GM21529 (cell line): Measurements from ENCODE around the gene TCF12.

Experiments used
- ATAC-seq: cut with Tn5 transposase; IDR thresholded peaks from one replicate; pipeline ENCODE4 v1.9.1; 2021; ENCODE audit not compliant: unreplicated experiment

Gene TCF12

DNA sequence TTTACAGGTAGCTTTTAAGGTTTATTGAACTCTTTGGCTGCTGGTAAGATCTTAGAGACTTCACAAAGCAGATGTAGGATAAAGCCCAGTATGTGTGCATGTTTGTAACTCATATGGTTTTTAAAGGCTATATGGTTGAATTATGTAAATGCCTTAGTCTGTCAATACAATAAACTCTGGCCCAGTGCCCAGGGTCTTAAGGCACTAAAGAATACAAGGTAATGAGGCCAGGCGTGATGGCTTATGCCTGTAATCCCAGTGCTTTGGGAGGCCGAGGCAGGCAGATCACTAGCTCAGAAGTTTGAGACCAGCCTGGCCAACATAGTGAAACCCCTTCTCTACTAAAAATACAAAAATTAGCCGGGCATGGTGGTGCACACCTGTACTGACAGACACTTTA is 287.6 kb downstream of the TCF12 start:
- no peak for ATAC-seq

GRCh38 chr15:57213862-57214261 is 295.4 kb downstream of the TCF12 start:
- ATAC-seq: no peak

DNA sequence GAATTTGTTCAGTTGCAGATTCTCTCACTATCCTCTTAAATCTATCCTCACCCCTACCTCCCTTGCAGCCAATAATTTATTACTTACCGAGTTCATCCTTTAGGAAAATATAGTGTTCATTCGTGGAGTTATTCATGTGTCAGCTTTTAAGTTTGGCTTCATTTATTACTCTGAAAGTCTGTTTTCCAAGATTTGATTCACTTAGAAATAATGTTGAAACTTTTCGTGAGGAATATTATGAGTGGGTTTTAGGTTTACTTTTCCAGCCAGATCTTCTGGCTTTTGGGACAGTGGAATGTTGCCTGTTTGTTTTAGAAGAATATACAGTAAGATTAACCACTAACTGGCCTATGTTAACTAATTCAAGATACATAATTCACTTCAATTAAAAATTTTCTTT is 296.9 kb downstream of the TCF12 start:
- ATAC-seq: no peak

DNA sequence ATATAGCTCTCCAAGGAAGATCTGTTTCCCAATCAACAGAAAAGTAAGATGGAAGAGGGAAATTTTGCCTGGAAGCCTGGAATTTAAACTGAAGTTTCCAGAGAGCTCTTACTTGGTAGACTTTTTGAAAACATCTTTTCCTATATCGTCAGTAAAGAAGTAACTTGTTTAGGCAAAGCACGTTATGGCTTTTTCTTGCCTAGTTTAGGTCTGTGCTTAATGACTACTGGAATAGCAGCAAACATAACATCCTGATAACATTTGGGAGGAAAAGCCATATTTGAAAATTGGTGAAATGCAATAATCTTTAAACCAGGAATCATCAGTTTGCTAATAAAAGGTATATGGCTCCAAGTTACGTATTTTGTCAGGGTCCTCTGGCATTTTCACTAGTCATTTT is 297.4 kb downstream of the TCF12 start:
- ATAC-seq: no peak

DNA sequence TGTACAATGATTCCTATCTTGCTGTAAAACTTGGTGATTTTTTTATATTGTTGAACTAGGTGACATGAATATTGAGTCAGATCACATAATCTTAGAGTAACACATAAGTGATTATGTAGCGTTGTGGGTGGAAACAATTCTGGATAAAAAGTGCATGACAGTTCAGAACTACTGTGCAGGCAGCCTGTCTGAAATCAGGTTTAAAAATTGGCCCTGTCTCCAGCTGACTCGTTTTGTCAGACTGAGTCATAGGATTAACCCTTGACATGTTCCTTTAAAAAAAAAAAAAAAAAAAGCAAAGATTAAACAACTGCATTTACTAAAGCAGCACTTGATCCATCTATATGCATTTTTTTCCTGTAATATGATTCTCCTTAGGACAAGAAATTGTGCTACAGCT is 297.8 kb downstream of the TCF12 start:
- no peak for ATAC-seq

DNA sequence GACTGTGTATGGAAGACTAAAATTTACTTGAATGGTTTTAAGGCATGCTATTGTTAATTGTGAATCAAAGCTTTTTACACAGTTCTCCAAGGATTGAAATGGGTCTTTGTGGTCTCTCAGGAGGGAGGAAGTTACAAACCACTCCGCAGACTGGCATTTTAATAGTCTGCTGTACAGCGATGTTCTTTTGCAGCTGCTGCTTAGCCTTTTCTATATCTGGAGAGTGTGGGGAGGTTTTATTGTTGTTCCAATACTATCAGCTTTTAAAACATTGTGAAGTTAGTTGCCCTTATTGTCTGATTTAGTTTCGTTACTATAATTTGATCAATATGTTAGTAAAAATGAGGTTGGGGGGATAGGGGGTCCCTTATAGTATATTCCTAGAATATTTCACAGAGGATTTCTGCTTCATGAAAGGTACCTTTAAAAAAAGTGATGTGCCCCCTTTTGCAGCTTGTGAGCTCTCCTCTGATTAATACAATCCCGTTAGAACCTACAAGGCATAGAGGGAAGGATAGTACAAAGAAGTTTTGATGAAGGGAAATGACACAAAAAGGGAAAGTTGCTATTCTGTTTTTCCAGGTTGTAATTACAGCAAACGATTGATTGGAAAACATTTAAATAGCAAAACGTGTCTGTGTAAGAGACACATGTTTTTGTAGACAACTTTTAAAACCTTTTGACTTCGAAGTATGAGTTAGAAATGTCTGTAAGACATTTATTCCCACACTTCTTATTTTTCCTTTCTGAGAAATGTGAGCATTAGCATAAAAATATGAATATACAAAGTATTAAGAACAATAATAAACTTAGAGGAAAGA is 299.5 kb downstream of the TCF12 start:
- ATAC-seq: no peak

DNA sequence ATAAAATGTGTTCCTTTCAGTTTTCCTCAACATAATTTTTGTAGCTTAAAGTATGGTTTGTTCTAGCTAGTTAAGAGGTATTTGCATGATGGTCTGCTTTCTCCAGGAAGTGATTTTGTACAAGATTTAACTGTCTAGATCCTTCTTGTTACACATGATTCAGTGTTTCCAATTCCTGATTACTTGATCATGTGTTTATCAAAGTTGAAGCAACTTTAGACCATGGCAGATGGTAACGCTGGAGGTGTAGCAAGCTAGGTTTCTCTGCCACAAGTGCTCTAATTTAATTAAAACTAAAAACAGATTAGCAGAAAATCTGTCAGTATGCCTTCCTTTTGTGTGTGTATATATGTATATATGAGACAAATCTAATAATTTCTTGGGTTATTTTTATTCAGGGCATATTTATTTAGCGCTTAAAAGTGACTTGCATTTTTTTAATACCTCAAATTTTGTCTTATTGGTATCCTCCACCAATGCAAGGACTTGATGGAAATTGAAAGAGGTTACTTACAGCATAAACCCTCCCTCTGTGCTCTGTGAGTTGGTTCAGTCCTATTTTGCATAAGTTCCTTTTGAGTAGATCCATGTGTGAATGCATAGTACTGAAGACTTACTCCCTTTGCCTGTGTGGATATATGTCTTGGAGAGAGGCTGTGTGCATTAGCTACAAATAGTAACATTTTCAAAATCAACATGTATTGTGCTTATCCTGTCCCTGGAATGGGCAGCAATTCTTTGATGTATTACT is 300.6 kb downstream of the TCF12 start:
- ATAC-seq: no peak

DNA sequence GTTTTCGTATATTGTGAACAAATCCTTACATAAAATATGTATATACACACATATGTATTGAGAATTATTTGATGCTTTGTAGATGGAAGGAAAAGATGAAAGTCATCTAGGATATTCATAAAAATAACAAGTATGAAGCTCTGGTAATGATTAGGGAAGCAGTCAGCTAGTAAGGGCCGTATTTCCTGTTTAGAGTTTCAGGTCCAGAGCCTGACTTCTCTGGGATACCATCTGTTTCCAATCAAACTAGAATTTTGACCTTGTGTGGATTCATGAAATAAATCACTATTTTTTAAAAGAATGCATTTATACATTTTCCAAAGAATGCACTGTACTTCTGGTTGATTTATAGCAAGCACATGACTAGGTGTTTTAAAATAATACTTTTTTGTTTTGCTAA is 301.8 kb downstream of the TCF12 start:
- no peak for ATAC-seq

GRCh38 chr15:57221134-57221533 is 302.7 kb downstream of the TCF12 start:
- no peak for ATAC-seq

DNA sequence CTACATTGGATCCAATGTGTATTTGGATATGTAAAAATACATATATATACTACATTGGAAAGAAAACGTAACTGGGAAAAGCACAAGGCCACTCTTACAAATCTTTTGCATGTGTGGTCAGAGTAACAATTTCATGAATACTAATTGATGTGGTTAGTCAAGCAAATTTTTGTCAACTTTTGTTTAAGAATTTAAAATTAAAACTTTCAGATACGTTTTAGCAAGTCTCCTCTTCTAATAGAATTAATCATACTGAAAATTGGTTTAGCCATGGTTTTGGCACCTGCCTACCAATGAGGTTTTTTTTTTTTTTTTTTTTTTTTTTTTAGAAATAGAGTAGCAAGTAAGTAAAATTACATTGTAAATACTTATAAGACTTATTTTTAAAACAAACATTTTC is 304.9 kb downstream of the TCF12 start:
- no peak for ATAC-seq

- ATAC-seq: no peak
Observed at GRCh38 chr15:57223887-57224286, 305.4 kb downstream of the TCF12 start.

GRCh38 chr15:57224664-57225063 is 306.2 kb downstream of the TCF12 start:
- ATAC-seq: no peak

DNA sequence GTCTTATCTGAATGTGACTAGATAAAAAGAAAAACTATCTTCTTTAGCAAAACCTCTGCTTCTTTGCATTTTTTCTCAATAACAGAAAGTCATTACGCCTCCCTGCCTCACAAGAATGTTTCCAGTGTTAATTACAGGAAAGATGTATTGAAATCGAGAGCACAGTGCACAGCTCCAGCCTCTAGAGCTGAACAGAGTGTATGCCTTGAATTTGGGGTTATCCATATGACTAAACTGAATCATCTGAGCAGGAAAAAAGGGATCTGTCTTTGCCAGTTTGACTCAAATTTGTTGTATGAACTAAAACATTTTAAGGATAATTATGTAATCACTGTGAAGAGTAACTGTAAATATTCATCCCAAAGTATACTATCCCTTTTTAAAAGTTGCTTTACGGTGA is 308.7 kb downstream of the TCF12 start:
- no peak for ATAC-seq

GRCh38 chr15:57227899-57228298 is 309.5 kb downstream of the TCF12 start:
- no peak for ATAC-seq

DNA sequence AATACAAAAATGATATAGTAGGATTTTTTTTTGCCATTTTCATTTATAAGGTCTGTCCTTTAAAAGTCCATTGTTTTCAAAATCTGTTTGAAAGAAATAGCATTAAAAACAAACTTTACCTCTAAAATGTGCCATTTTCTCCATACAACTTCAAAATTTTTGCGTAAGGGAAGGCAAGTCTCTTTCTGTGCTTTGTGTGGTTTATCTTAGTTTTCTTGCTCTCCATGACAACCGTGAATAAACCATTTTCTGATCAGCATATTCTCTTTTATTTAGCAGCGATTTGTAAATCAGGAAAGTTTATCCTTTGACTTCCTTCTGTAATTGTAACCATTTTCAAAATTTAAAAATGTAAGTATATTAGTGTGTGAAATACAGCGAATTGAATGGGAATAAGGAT is 310.0 kb downstream of the TCF12 start:
- ATAC-seq: no peak

GRCh38 chr15:57229051-57229450 is 310.6 kb downstream of the TCF12 start:
- no peak for ATAC-seq

- ATAC-seq: no peak
Observed at GRCh38 chr15:57231559-57231958, 313.1 kb downstream of the TCF12 start.

DNA sequence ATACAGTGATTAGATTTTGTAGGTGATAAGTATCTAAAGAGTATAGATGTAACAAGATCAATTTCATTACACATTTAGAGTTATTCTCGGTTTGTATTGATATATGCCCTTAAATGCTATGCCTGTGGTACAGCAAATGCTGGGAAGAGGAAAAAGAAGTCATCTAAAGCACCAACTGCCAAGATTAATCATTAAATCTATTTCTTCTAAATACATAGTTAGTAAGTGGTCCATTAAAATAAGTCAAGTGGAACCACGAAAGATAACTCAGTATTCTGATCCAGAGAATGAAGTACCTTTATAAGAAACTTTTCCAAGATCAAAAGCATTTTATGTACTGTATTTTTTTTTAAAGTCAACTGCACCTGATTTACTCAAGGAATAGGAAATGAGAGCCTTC is 315.7 kb downstream of the TCF12 start:
- ATAC-seq: no peak

DNA sequence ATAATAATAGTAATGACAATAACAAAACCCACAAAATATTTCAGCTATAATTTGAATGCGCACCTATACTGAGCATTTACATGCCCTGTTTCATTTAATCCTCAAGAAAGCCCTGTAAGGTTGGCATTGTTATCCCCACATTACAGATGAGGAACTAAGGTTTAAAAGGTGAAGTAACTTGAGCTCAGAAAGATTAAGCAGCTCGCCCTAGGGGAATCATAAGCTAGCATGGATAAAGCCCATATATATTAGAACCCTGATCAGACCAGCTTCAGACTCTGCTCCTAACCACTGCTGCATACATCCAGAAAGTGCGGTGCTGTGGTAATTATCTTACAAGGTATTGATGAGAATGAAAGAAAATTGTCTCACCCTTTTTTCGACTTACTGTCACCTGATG is 316.7 kb downstream of the TCF12 start:
- ATAC-seq: no peak

- ATAC-seq: no peak
Observed at GRCh38 chr15:57235873-57236272, 317.4 kb downstream of the TCF12 start.

GRCh38 chr15:57236561-57237300 is 318.3 kb downstream of the TCF12 start:
- no peak for ATAC-seq

GRCh38 chr15:57237301-57237642 is 318.8 kb downstream of the TCF12 start:
- ATAC-seq: no peak
